ENCODE data around the gene BCAS2.

BCAS2 gene

DNA sequence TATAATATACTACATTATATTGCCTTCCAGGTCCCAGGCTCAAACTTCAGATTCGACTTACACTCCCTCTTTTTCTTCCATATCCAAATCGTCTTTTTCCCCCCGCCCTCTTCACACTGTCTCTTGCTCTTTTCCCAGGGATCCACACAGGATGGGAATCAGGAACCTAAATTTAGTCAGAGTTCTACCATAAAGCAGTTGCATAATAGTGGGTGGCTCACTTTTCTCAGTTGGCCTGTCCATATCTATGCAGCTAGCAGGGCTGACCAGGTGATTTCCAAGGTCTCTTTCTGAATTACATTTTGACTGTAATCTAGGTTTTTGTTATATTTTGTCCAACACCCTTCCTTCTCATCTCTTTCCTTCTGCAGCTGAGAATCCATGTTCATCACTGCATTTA is 7.7 kb upstream of the BCAS2 start:
- Histone ChIP-seq H3K23ac (ENCODE audit: low read length in 2 of 2) (no peak overlapping the region), H3K4ac (ENCODE audit: low read depth in 1 of 2, low read length in 2 of 2) (no peak overlapping the region), H2BK15ac (ENCODE audit: low read depth, poor library complexity, severe bottlenecking) (no peak overlapping the region), H3K4me2 (ENCODE audit: low read length, poor library complexity, severe bottlenecking) (no peak overlapping the region), H3K9me3 (ENCODE audit: control insufficient read depth, low read length) (no peaks in the 10 kb centered on the region), H2BK12ac (ENCODE audit: low read length in 2 of 2) (no peak overlapping the region), H2AFZ (ENCODE audit: low read depth, low read length) (no peak overlapping the region), H4K8ac (ENCODE audit: low read length) (no peak overlapping the region), H3K79me1 (replicated peaks; ENCODE audit: low read length, poor library complexity, severe bottlenecking) (no peaks in the 10 kb centered on the region), H3K9ac (ENCODE audit: low read length) (no peak overlapping the region), H3K4me3 (ENCODE audit: insufficient read depth in 1 of 2, low read depth in 1 of 2, low read length in 2 of 2) (no peak overlapping the region), H2BK120ac (ENCODE audit: low read depth, low read length) (no peak overlapping the region), H2AK5ac (ENCODE audit: low read length, severe bottlenecking) (no peak overlapping the region), H3K27me3 (ENCODE audit: control insufficient read depth in 1 of 2, insufficient read depth in 1 of 2, low read length in 2 of 2) (no peaks in the 10 kb centered on the region), H3K27ac (ENCODE audit: low read length, poor library complexity, severe bottlenecking) (no peak overlapping the region), H4K91ac (ENCODE audit: low read length) (no peak overlapping the region), H3K36me3 (ENCODE audit: control insufficient read depth in 1 of 2, insufficient read depth in 2 of 2, low read depth in 1 of 2, low read length in 2 of 2) (peaks cover 0 to 45% of the 10 kb centered on the region in 2 experiments), H3K4me1 (ENCODE audit: control insufficient read depth, insufficient read depth, low read depth, low read length) (no peaks in the 10 kb centered on the region), H3K14ac (ENCODE audit: low read length in 2 of 2) (no peak overlapping the region), H3K18ac (ENCODE audit: low read depth in 1 of 2, low read length in 2 of 2) (no peak overlapping the region), H2BK5ac (ENCODE audit: low read depth, low read length, poor library complexity, severe bottlenecking) (no peak overlapping the region)
- no peak for DNase-seq
- 74% methylated on average over 3 of the region's 3 CpGs for WGBS

DNA sequence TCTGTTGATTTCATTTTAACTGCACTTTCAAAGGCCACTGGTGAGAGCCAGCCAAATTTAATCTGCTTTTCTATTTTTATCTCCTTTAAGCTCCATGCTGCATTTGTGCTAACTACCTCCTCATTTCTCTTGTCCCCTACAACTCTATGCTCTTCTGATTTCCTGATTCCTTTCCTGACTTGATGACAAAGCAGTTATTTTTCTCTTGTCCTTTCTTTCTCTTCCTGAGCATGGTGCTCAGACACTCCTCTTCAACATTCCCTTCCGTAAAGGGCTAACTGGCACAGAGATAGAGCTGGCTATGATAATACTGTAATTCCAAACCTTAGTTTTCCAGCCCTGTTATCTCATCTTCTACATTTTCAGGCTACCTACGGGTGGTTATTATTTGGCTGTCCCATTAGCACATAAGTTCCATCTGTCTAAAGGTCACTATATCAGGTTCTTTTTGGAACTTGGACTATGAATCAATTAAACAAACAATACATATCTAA is 6.8 kb upstream of the BCAS2 start:
- H3K4me3 ChIP-seq (ENCODE audit: insufficient read depth in 1 of 2, low read depth in 1 of 2, low read length in 2 of 2) = no peak overlapping the region
- no peak overlapping the region for H3K23ac ChIP-seq (ENCODE audit: low read length in 2 of 2)
- no peak for DNase-seq
- H4K91ac ChIP-seq (ENCODE audit: low read length) = no peak overlapping the region
- no peak overlapping the region for H2BK120ac ChIP-seq (ENCODE audit: low read depth, low read length)
- H3K4me1 ChIP-seq (ENCODE audit: control insufficient read depth, insufficient read depth, low read depth, low read length) = no peaks in the 10 kb centered on the region
- H3K79me1 ChIP-seq (replicated peaks; ENCODE audit: low read length, poor library complexity, severe bottlenecking) = no peaks in the 10 kb centered on the region
- H3K27ac ChIP-seq (ENCODE audit: low read length, poor library complexity, severe bottlenecking) = no peak overlapping the region
- H3K36me3 ChIP-seq (ENCODE audit: control insufficient read depth in 1 of 2, insufficient read depth in 2 of 2, low read depth in 1 of 2, low read length in 2 of 2) = peaks cover 0 to 37% of the 10 kb centered on the region in 2 experiments
- no peak overlapping the region for H3K9ac ChIP-seq (ENCODE audit: low read length)
- no peak overlapping the region for H2BK12ac ChIP-seq (ENCODE audit: low read length in 2 of 2)
- H2AFZ ChIP-seq (ENCODE audit: low read depth, low read length) = no peak overlapping the region
- H3K14ac ChIP-seq (ENCODE audit: low read length in 2 of 2) = no peak overlapping the region
- WGBS = 92% methylated on average over 2 of the region's 2 CpGs
- no peak overlapping the region for H4K8ac ChIP-seq (ENCODE audit: low read length)
- no peak overlapping the region for H3K4ac ChIP-seq (ENCODE audit: low read depth in 1 of 2, low read length in 2 of 2)
- no peak overlapping the region for H2BK15ac ChIP-seq (ENCODE audit: low read depth, poor library complexity, severe bottlenecking)
- H3K27me3 ChIP-seq (ENCODE audit: control insufficient read depth in 1 of 2, insufficient read depth in 1 of 2, low read length in 2 of 2) = no peaks in the 10 kb centered on the region
- H3K9me3 ChIP-seq (ENCODE audit: control insufficient read depth, low read length) = no peaks in the 10 kb centered on the region
- H2BK5ac ChIP-seq (ENCODE audit: low read depth, low read length, poor library complexity, severe bottlenecking) = no peak overlapping the region
- H2AK5ac ChIP-seq (ENCODE audit: low read length, severe bottlenecking) = no peak overlapping the region
- no peak overlapping the region for H3K18ac ChIP-seq (ENCODE audit: low read depth in 1 of 2, low read length in 2 of 2)
- no peak overlapping the region for H3K4me2 ChIP-seq (ENCODE audit: low read length, poor library complexity, severe bottlenecking)

DNA sequence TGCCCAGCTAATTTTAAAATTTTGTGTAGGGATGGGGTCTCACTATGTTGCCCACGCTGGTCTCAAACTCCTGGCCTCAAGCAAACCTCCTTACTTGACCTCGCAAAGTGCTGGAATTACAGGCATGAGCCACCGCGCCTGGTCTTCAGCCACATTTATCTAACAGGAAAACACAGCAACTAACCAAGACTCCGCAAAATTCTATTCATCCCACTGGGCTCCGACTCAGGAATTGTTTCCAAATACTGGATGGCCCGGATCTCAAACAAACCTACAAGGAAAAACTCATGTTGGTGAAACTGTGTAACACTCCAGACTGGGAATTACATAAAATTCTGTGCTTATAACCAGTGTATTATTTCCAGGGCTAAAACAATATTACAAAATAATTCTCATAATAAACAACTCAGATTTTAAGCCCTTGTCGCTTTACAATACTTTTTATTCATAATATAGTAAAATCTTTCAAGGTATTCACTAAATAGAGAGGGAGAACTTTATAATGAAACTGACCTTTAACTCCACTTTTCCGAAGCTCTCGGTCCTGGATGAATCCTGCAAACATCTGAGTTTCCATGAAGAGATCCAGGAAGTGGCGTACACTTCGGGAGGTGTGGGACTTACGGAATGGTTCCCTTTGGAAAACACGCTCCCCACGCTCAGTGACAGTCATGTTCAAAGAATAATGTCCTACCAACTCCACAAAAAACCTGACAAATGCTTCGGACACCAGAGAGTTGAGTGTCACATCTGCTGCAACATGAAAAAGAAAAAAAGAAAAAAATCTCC is 6.0 kb upstream of the BCAS2 start:
- H3K36me3 ChIP-seq (ENCODE audit: control insufficient read depth in 1 of 2, insufficient read depth in 2 of 2, low read depth in 1 of 2, low read length in 2 of 2) = peaks cover 0 to 30% of the 10 kb centered on the region in 2 experiments
- no peak for DNase-seq
- 95% methylated on average over 14 of the region's 16 CpGs for WGBS
- no peak overlapping the region for H2BK120ac ChIP-seq (ENCODE audit: low read depth, low read length)
- no peak overlapping the region for H2AK5ac ChIP-seq (ENCODE audit: low read length, severe bottlenecking)
- no peak overlapping the region for H2AFZ ChIP-seq (ENCODE audit: low read depth, low read length)
- H4K8ac ChIP-seq (ENCODE audit: low read length) = no peak overlapping the region
- H3K14ac ChIP-seq (ENCODE audit: low read length in 2 of 2) = no peak overlapping the region
- no peak overlapping the region for H3K9ac ChIP-seq (ENCODE audit: low read length)
- no peak overlapping the region for H2BK5ac ChIP-seq (ENCODE audit: low read depth, low read length, poor library complexity, severe bottlenecking)
- H3K4me3 ChIP-seq (ENCODE audit: insufficient read depth in 1 of 2, low read depth in 1 of 2, low read length in 2 of 2) = no peak overlapping the region
- no peak overlapping the region for H4K91ac ChIP-seq (ENCODE audit: low read length)
- no peaks in the 10 kb centered on the region for H3K9me3 ChIP-seq (ENCODE audit: control insufficient read depth, low read length)
- H2BK15ac ChIP-seq (ENCODE audit: low read depth, poor library complexity, severe bottlenecking) = no peak overlapping the region
- H3K4me2 ChIP-seq (ENCODE audit: low read length, poor library complexity, severe bottlenecking) = no peak overlapping the region
- H3K27me3 ChIP-seq (ENCODE audit: control insufficient read depth in 1 of 2, insufficient read depth in 1 of 2, low read length in 2 of 2) = no peaks in the 10 kb centered on the region
- H3K18ac ChIP-seq (ENCODE audit: low read depth in 1 of 2, low read length in 2 of 2) = no peak overlapping the region
- no peak overlapping the region for H2BK12ac ChIP-seq (ENCODE audit: low read length in 2 of 2)
- no peak overlapping the region for H3K27ac ChIP-seq (ENCODE audit: low read length, poor library complexity, severe bottlenecking)
- H3K23ac ChIP-seq (ENCODE audit: low read length in 2 of 2) = no peak overlapping the region
- peaks cover under 1% of the 10 kb centered on the region for H3K4me1 ChIP-seq (ENCODE audit: control insufficient read depth, insufficient read depth, low read depth, low read length)
- H3K4ac ChIP-seq (ENCODE audit: low read depth in 1 of 2, low read length in 2 of 2) = no peak overlapping the region
- H3K79me1 ChIP-seq (replicated peaks; ENCODE audit: low read length, poor library complexity, severe bottlenecking) = peaks cover under 1% of the 10 kb centered on the region

DNA sequence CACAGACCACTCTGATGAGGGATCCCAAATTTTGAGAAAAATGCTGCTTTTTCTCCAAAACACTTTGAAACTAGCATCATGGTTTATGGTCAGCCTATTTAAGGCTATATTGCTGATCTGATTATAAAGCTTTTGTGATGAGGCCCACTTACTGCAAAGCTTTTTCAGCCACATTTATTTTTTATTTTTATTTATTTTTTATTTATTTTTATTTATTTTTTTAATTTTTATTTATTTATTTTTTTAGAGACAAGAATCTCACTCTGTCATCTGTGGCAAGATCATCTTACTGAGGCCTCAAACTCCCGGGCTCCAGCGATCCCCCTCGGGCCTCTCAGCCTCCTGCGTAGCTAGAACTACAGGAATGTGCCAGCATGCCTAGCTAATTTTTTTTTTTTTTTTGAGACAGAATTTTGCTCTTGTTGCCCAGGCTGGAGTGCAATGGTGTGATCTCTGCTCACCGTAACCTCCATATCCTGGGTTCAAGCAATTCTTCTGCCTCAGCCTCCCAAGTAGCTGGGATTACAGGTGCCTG is 5.2 kb upstream of the BCAS2 start:
- no peak overlapping the region for H3K23ac ChIP-seq (ENCODE audit: low read length in 2 of 2)
- H2BK12ac ChIP-seq (ENCODE audit: low read length in 2 of 2) = no peak overlapping the region
- no peak overlapping the region for H3K27ac ChIP-seq (ENCODE audit: low read length, poor library complexity, severe bottlenecking)
- no peak for DNase-seq
- no peak overlapping the region for H2BK120ac ChIP-seq (ENCODE audit: low read depth, low read length)
- no peak overlapping the region for H3K9ac ChIP-seq (ENCODE audit: low read length)
- H3K36me3 ChIP-seq (ENCODE audit: control insufficient read depth in 1 of 2, insufficient read depth in 2 of 2, low read depth in 1 of 2, low read length in 2 of 2) = peaks cover 0 to 25% of the 10 kb centered on the region in 2 experiments
- H2BK5ac ChIP-seq (ENCODE audit: low read depth, low read length, poor library complexity, severe bottlenecking) = no peak overlapping the region
- 98% methylated on average over 5 of the region's 5 CpGs for WGBS
- peaks cover 5% of the 10 kb centered on the region for H3K79me1 ChIP-seq (replicated peaks; ENCODE audit: low read length, poor library complexity, severe bottlenecking)
- H3K14ac ChIP-seq (ENCODE audit: low read length in 2 of 2) = no peak overlapping the region
- no peak overlapping the region for H3K4ac ChIP-seq (ENCODE audit: low read depth in 1 of 2, low read length in 2 of 2)
- no peak overlapping the region for H3K4me2 ChIP-seq (ENCODE audit: low read length, poor library complexity, severe bottlenecking)
- H3K4me1 ChIP-seq (ENCODE audit: control insufficient read depth, insufficient read depth, low read depth, low read length) = peaks cover 5% of the 10 kb centered on the region
- H2AFZ ChIP-seq (ENCODE audit: low read depth, low read length) = no peak overlapping the region
- H3K9me3 ChIP-seq (ENCODE audit: control insufficient read depth, low read length) = no peaks in the 10 kb centered on the region
- no peak overlapping the region for H3K4me3 ChIP-seq (ENCODE audit: insufficient read depth in 1 of 2, low read depth in 1 of 2, low read length in 2 of 2)
- no peak overlapping the region for H3K18ac ChIP-seq (ENCODE audit: low read depth in 1 of 2, low read length in 2 of 2)
- H4K8ac ChIP-seq (ENCODE audit: low read length) = no peak overlapping the region
- H2AK5ac ChIP-seq (ENCODE audit: low read length, severe bottlenecking) = no peak overlapping the region
- no peak overlapping the region for H2BK15ac ChIP-seq (ENCODE audit: low read depth, poor library complexity, severe bottlenecking)
- H4K91ac ChIP-seq (ENCODE audit: low read length) = no peak overlapping the region
- H3K27me3 ChIP-seq (ENCODE audit: control insufficient read depth in 1 of 2, insufficient read depth in 1 of 2, low read length in 2 of 2) = no peaks in the 10 kb centered on the region

Data from mesenchymal stem cell (in vitro differentiated cells and primary cell).